ENCODE measurements around the gene PEF1.

GRCh38 chr1:31685795-31686194, 41.1 kb upstream of the PEF1 start:
- no peak for TF ChIP-seq TCF4 (CRISPR knock-in tag; IDR thresholded peaks at IDR 0.05; ENCODE audit: borderline replicate concordance)
- TF ChIP-seq TSHZ2 (CRISPR knock-in tag; IDR thresholded peaks at IDR 0.05), result no peak
- no peak for TF ChIP-seq ZFP3 (CRISPR knock-in tag; IDR thresholded peaks at IDR 0.05)
- TF ChIP-seq PATZ1 (CRISPR knock-in tag; IDR thresholded peaks at IDR 0.05; ENCODE audit: borderline replicate concordance), result no peak
- no peak for TF ChIP-seq OSR1 (CRISPR knock-in tag; IDR thresholded peaks at IDR 0.05)
- TF ChIP-seq POU6F1 (CRISPR knock-in tag; IDR thresholded peaks at IDR 0.05; ENCODE audit: borderline replicate concordance, low read depth), result no peak
- TF ChIP-seq ZFP30 (CRISPR knock-in tag; IDR thresholded peaks at IDR 0.05), result no peak
- no peak for TF ChIP-seq TOX (CRISPR knock-in tag; IDR thresholded peaks at IDR 0.05; ENCODE audit: borderline replicate concordance)
- TF ChIP-seq BACH2 (CRISPR knock-in tag; IDR thresholded peaks at IDR 0.05; ENCODE audit: borderline replicate concordance), result no peak
- TF ChIP-seq CREB5 (CRISPR knock-in tag; IDR thresholded peaks at IDR 0.05; ENCODE audit: low read depth), result no peak
- TF ChIP-seq SNAI2 (CRISPR knock-in tag; IDR thresholded peaks at IDR 0.05), result no peak

Measured in SK-N-SH treated with all-trans-retinoic acid at 6 μM for 48 hours (cell line).